C1 segment of cervical spinal cord (tissue), 14 donors: ENCODE results near the gene WWOX.

Experiments used
- DNase-seq, 14 donors: peaks; one replicate each; lab custom pipeline; 2025; lab: John Stamatoyannopoulos, UW

WWOX gene

GRCh38 chr16:79081297-79082066, 982.0 kb downstream of the WWOX start:
- no peak for DNase-seq

- no peak for DNase-seq
These were observed 983.5 kb downstream of the WWOX start for GRCh38 chr16:79082970-79083369.

GRCh38 chr16:79083508-79084299, 984.2 kb downstream of the WWOX start:
- no peak for DNase-seq

GRCh38 chr16:79088971-79089370, 989.5 kb downstream of the WWOX start:
- no peak for DNase-seq

GRCh38 chr16:79089735-79090284, 990.4 kb downstream of the WWOX start:
- DNase-seq: peak in 4 of 14 donors; percentile 5 to 8 (median 6)

GRCh38 chr16:79090966-79091365, 991.5 kb downstream of the WWOX start:
- DNase-seq: no peak

GRCh38 chr16:79092846-79093245, 993.4 kb downstream of the WWOX start:
- no peak for DNase-seq

GRCh38 chr16:79093554-79093967, 994.1 kb downstream of the WWOX start:
- peak in 6 of 14 donors; percentile 2 to 41 (median 15) for DNase-seq

- no peak for DNase-seq
These were observed 996.8 kb downstream of the WWOX start for GRCh38 chr16:79096246-79096645.

- DNase-seq: no peak
These were observed 997.7 kb downstream of the WWOX start for GRCh38 chr16:79097166-79097565.

GRCh38 chr16:79097771-79098170, 998.3 kb downstream of the WWOX start:
- no peak for DNase-seq

- no peak for DNase-seq
These were observed 999.5 kb downstream of the WWOX start for GRCh38 chr16:79098907-79099306.

- DNase-seq: no peak
These were observed 1000.3 kb downstream of the WWOX start for GRCh38 chr16:79099716-79100115.

GRCh38 chr16:79100447-79100846, 1001.0 kb downstream of the WWOX start:
- no peak for DNase-seq

GRCh38 chr16:79101491-79101890, 1002.0 kb downstream of the WWOX start:
- no peak for DNase-seq

GRCh38 chr16:79104567-79104966, 1005.1 kb downstream of the WWOX start:
- peak in 1 of 14 donors; percentile 14 for DNase-seq

GRCh38 chr16:79107301-79107700, 1007.8 kb downstream of the WWOX start:
- no peak for DNase-seq

GRCh38 chr16:79109771-79110170, 1010.3 kb downstream of the WWOX start:
- DNase-seq: no peak

- no peak for DNase-seq
These were observed 1010.8 kb downstream of the WWOX start for GRCh38 chr16:79110242-79110641.

GRCh38 chr16:79110953-79111352, 1011.5 kb downstream of the WWOX start:
- DNase-seq: no peak

GRCh38 chr16:79112462-79112861, 1013.0 kb downstream of the WWOX start:
- DNase-seq: no peak

GRCh38 chr16:79113826-79114225, 1014.4 kb downstream of the WWOX start:
- no peak for DNase-seq

GRCh38 chr16:79114759-79115158, 1015.3 kb downstream of the WWOX start:
- no peak for DNase-seq
